ENCODE data around the gene RPL35A. TPM values are rescaled to one million over a fixed set of nuclear protein-coding genes. Genes with fewer than 3 reads are reported as not detected.
A peak's percentile ranks its signal among the peaks of the same experiment; 100 is the strongest.

The RPL35A gene
- total and polyA plus RNA-seq, 9 of the 15 experiments (the other 6 are each of a cell fraction or from before 2014, with no cell fraction given): 1,475 to 2,942 (median 2,367) TPM

- TF ChIP-seq, protein P1, sequence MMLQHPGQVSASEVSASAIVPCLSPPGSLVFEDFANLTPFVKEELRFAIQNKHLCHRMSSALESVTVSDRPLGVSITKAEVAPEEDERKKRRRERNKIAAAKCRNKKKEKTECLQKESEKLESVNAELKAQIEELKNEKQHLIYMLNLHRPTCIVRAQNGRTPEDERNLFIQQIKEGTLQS (IDR thresholded peaks at IDR 0.05): no peak
- TF ChIP-seq, protein P1 (CRISPR knock-in tag; conservative IDR thresholded peaks at IDR 0.05): no peak
- TF ChIP-seq BMI1 (IDR thresholded peaks at IDR 0.05; ENCODE audit: low read length) (no peak), YY1 (IDR thresholded peaks at IDR 0.05; ENCODE audit: borderline replicate concordance in 1 of 3, control insufficient read depth in 1 of 3, extremely low read depth in 1 of 3, insufficient read depth in 3 of 3, insufficient read length in 1 of 3, insufficient replicate concordance in 2 of 3, low read depth in 1 of 3, low read length in 2 of 3) (no peak), ZNF592 (IDR thresholded peaks at IDR 0.05) (0 out of 2 replicates have a peak, but pooled peaks have one; percentile 16), ZNF217 (CRISPR knock-in tag; IDR thresholded peaks at IDR 0.05) (no peak)
- TF ChIP-seq, protein P2, sequence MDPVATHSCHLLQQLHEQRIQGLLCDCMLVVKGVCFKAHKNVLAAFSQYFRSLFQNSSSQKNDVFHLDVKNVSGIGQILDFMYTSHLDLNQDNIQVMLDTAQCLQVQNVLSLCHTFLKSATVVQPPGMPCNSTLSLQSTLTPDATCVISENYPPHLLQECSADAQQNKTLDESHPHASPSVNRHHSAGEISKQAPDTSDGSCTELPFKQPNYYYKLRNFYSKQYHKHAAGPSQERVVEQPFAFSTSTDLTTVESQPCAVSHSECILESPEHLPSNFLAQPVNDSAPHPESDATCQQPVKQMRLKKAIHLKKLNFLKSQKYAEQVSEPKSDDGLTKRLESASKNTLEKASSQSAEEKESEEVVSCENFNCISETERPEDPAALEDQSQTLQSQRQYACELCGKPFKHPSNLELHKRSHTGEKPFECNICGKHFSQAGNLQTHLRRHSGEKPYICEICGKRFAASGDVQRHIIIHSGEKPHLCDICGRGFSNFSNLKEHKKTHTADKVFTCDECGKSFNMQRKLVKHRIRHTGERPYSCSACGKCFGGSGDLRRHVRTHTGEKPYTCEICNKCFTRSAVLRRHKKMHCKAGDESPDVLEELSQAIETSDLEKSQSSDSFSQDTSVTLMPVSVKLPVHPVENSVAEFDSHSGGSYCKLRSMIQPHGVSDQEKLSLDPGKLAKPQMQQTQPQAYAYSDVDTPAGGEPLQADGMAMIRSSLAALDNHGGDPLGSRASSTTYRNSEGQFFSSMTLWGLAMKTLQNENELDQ (CRISPR knock-in tag; IDR thresholded peaks at IDR 0.05; ENCODE audit: borderline replicate concordance): no peak
Measured at GRCh38 chr3:197942956-197943556, 6.9 kb upstream of the RPL35A start (continued).

Data from K562 (cell line).